HG03175 (cell line): ENCODE data around the gene FNDC3A.
A peak's percentile ranks its signal among the peaks of the same experiment; 100 is the strongest.

Experiments used
- ATAC-seq: cut with Tn5 transposase; IDR thresholded peaks from one replicate; pipeline ENCODE4 v1.9.1; 2021; ENCODE audit warnings: mild to moderate bottlenecking, moderate library complexity; ENCODE audit not compliant: unreplicated experiment

FNDC3A gene

GRCh38 chr13:49213539-49213938 lies 237.8 kb downstream of the FNDC3A start:
- ATAC-seq: no peak

- ATAC-seq: no peak
Measured at GRCh38 chr13:49213997-49214916, 238.5 kb downstream of the FNDC3A start.

GRCh38 chr13:49214917-49215376 lies 239.2 kb downstream of the FNDC3A start:
- ATAC-seq: no peak

- ATAC-seq: no peak
Measured at GRCh38 chr13:49216334-49216733, 240.6 kb downstream of the FNDC3A start.

GRCh38 chr13:49217962-49218492 lies 242.3 kb downstream of the FNDC3A start:
- no peak for ATAC-seq

GRCh38 chr13:49218493-49219051 lies 242.9 kb downstream of the FNDC3A start:
- no peak for ATAC-seq

GRCh38 chr13:49219647-49220035 lies 243.9 kb downstream of the FNDC3A start:
- no peak for ATAC-seq

- ATAC-seq: peak; percentile 46
Measured at GRCh38 chr13:49220036-49220855, 244.5 kb downstream of the FNDC3A start, which contains the start of gene MLNR. MLNR (plus strand) TSS chr13:49220338; CDS start chr13:49220338, 0 bp downstream.

GRCh38 chr13:49220856-49221589 lies 245.3 kb downstream of the FNDC3A start:
- peak; percentile 18 for ATAC-seq

GRCh38 chr13:49221590-49221965 lies 245.9 kb downstream of the FNDC3A start:
- ATAC-seq: no peak

- no peak for ATAC-seq
Measured at GRCh38 chr13:49225223-49226042, 249.7 kb downstream of the FNDC3A start.

GRCh38 chr13:49226613-49227012 lies 250.9 kb downstream of the FNDC3A start:
- no peak for ATAC-seq

- no peak for ATAC-seq
Measured at GRCh38 chr13:49234741-49235140, 259.0 kb downstream of the FNDC3A start.

GRCh38 chr13:49235856-49236431 lies 260.2 kb downstream of the FNDC3A start:
- ATAC-seq: no peak

- ATAC-seq: no peak
Measured at GRCh38 chr13:49238621-49239020, 262.9 kb downstream of the FNDC3A start.

GRCh38 chr13:49240017-49240416 lies 264.3 kb downstream of the FNDC3A start:
- ATAC-seq: no peak

GRCh38 chr13:49241296-49241695 lies 265.6 kb downstream of the FNDC3A start:
- ATAC-seq: no peak

GRCh38 chr13:49245101-49245500 lies 269.4 kb downstream of the FNDC3A start:
- ATAC-seq: no peak
